GM12875 (cell line): ENCODE measurements around the gene FYN.
"Not testable (repeated sequence)": the region's sequence is repeated elsewhere in the genome, so short reads cannot be mapped to it uniquely, and the experiment has no call there.

ENCODE experiments used
- H3K4me3 ChIP-seq: one replicate; pipeline ENCODE4 v1.5.1; 2011; ENCODE audit warnings: low read depth, low read length, control low read depth
- TF ChIP-seq, protein P1 (sequence below): IDR thresholded peaks from 2 replicates; pipeline ENCODE4 v1.5.1; 2011; ENCODE audit warnings: low read depth, mild to moderate bottlenecking, control low read depth, inconsistent platforms, low read length, moderate library complexity, borderline replicate concordance; ENCODE audit not compliant: insufficient read depth

The FYN gene

DNA sequence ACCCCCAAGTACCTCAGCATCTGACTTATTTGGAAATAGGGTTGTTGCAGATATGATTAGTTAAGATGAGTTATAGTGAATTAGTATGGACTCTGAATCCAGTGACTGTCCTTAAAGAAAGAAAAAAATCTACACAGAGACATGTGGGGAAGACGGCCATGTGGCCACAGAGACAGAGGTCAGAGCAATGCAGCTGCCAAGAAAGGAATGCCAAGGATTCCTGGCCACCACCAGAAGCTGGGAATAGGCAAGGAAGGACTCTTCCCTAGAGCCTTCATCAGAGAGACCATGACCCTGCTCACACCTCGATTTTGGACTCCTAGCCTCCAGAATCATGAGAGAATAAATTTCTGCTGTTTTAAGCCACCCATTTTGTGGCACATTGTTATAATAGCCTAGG is 81.8 kb downstream of the FYN start:
- TF ChIP-seq, protein P1, sequence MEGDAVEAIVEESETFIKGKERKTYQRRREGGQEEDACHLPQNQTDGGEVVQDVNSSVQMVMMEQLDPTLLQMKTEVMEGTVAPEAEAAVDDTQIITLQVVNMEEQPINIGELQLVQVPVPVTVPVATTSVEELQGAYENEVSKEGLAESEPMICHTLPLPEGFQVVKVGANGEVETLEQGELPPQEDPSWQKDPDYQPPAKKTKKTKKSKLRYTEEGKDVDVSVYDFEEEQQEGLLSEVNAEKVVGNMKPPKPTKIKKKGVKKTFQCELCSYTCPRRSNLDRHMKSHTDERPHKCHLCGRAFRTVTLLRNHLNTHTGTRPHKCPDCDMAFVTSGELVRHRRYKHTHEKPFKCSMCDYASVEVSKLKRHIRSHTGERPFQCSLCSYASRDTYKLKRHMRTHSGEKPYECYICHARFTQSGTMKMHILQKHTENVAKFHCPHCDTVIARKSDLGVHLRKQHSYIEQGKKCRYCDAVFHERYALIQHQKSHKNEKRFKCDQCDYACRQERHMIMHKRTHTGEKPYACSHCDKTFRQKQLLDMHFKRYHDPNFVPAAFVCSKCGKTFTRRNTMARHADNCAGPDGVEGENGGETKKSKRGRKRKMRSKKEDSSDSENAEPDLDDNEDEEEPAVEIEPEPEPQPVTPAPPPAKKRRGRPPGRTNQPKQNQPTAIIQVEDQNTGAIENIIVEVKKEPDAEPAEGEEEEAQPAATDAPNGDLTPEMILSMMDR, result no peak
- no peak overlapping the region for H3K4me3 ChIP-seq

DNA sequence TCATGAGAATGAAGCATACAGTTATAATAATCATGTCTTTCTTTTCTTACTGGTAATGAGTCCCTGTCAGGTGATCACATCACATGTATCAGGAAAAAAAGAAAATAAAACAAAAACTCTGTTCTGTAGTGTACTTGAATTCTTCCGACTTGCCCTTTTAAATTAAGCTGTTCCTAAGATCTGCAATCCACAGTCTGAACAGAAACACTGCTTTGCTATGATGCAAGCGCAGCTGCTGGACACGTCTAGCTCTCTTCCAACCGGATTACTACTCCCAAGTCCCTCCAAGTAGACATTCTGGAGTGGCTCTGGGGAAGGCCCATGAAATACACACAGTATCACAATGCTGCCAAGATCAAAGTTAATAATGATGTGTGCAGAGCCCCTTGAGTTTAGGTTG is 83.7 kb downstream of the FYN start:
- H3K4me3 ChIP-seq, result no peak overlapping the region
- TF ChIP-seq, protein P1, result no peak

DNA sequence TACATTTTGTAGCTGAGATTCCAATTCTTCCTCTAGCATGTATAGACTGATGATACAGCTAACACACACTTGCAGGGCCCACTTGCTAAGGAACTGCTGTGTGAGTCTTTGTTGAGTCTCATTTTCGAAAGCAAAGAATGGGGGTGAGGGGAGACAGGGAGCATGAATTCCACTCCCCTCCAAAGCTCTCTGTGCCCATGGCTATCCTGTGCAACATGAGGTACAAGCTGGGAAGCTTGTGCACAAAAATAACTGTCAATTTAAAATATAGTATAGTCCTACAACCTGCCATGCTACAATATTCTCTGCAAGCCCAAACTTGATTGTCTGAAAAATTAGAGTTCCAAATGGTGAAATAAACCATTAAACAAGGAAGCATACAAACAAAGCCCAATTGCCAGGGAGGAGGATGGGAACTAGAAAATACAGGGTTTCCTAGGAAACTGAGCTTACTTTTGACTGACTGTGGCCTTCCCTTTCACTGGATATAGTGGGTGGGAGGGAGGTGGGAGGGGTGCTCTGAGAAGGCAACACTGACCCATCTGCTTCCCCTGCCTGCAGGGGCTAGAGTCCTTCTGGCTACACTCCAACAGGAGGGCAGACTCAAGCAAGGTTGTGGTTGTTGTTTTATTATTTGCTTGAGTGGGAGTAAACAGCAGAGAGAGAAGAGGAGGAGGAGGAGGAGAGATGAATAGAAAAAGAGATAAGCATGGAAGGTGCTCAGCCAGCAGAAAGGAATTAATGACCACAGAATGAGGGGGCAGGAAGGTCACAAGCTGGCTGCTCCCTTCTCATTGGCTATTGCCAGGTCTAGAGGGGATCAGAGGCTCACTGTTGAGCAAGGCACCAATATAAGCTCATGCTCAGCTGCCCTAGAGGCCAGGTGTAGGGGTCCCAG is 84.6 kb downstream of the FYN start:
- H3K4me3 ChIP-seq, result no peak overlapping the region
- TF ChIP-seq, protein P1, result no peak

DNA sequence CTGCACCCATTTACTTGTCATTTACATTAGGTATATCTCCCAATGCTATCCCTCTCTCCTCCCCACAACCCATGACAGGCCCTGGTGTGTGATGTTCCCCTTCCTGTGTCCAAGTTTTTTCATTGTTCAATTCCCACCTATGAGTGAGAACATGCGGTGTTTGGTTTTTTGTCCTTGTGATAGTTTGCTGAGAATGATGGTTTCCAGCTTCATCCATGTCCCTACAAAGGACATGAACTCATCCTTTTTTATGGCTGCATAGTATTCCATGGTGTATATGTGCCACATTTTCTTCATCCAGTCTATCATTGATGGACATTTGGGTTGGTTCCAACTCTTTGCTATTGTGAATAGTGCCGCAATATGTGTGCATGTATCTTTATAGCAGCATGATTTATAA is 87.1 kb downstream of the FYN start:
- H3K4me3 ChIP-seq, result not testable (repeated sequence)

DNA sequence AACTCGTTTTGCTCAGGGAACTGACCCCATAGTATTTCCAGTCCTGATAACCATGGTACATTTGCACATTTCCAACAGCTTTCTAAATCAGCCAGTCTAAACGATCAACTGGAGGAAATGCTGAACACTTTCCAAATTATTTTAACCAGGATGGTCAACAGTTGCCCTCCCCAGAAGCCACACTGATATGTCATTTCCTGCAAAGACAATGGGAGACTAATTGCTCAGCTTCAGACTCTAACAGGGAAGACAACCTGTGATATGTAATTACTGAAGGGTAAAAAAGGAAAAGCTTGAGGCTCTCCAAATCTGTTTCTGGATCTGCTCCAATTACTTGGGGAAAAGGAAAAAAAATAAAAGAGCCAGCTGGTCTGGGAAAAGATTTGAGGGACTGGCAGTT is 88.8 kb downstream of the FYN start:
- no peak overlapping the region for H3K4me3 ChIP-seq
- TF ChIP-seq, protein P1, result no peak

DNA sequence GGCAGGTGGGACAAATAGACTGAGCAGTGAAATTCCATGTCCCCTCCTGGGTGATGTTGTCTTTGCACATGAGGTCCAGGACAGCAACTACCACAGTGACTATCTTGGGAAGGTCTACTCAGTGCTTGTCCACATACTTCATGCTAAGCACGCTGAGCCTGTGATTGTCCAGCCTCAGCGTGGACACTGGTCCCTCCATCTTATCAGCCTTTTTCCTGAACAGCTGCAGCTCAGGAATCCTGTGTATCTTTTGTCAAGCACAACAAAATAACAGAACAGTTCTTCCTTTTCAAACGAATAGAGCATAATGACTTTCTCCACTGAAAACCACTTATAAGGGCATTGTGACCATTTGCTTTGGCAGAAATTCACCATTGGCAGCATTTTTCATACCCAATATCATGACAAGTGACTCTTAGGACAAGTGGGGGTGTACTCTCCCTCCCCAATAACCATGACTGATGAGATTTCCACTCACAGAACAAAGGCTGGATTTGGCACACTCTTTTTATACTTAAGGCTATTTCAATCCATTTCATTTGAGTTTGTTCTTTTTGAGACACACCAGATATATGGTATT is 90.3 kb downstream of the FYN start:
- TF ChIP-seq, protein P1, result no peak
- H3K4me3 ChIP-seq, result no peak overlapping the region

DNA sequence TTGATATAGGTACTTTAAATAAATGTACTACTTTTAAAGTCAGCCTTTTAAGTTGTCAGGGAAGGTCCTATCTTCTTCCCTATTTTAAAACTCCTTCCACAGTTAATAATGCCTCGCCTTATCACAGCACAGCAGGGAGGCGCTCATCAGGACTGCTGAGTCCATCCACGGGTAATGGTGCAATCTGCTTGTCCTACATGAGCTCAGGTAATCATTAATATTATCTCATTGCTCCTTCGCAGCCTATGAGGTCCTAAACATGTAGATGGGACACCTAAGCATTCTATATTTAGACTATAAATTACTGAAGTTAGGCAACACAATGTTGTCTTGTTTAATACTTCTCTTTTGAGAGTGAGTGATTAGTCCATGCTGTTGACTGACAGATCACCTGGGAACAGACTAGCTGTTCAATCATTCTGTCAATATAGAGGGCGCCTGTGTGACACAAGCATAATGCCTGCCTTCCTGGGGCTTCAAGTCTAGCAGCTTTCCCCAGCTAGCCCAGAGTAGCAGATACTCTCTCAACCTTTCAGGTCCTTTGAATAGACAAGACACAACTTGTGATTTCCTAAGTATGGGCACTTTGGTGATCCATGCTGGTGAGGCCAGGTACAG is 91.0 kb downstream of the FYN start:
- TF ChIP-seq, protein P1, result no peak
- no peak overlapping the region for H3K4me3 ChIP-seq
